HL-60 (cell line): ENCODE data around the gene POC1A.
A peak's percentile ranks its signal among the peaks of the same experiment; 100 is the strongest.

ENCODE experiments used
- DNase-seq, 2 experiments: peaks; one replicate each; pipeline ENCODE4 v3.0.0-alpha.2; 2010 to 2020; ENCODE audit warnings: low read depth in 1 of 2, low spot score in 1 of 2
- H3K27ac ChIP-seq: fragments of 250-450 bp; sonication (Bioruptor Pico); replicated peaks from 2 replicates; pipeline ENCODE4 v1.5.1; 2020; ENCODE audit warnings: mild to moderate bottlenecking, moderate library complexity
- H3K27me3 ChIP-seq: fragments of 250-450 bp; sonication (Bioruptor Pico); 2 replicates; pipeline ENCODE4 v1.5.1; 2021; ENCODE audit warnings: mild to moderate bottlenecking, moderate library complexity; ENCODE audit not compliant: insufficient read depth, poor library complexity, severe bottlenecking
- H3K4me3 ChIP-seq: replicated peaks from 2 replicates; pipeline ENCODE4 v1.5.1; 2011; ENCODE audit warnings: mild to moderate bottlenecking, control low read depth, low read length; ENCODE audit not compliant: insufficient read depth
- CTCF ChIP-seq: IDR thresholded peaks from one replicate; pipeline ENCODE4 v1.5.1; 2011; ENCODE audit warnings: low read length, control low read depth, inconsistent platforms; ENCODE audit not compliant: insufficient read depth
- GABPA ChIP-seq: IDR thresholded peaks from 2 replicates; pipeline ENCODE4 v1.6.1; 2012; ENCODE audit warnings: low read depth
- POLR2AphosphoS5 ChIP-seq: IDR thresholded peaks from 2 replicates; pipeline ENCODE4 v1.6.1; 2012; ENCODE audit warnings: low read depth
- REST ChIP-seq: IDR thresholded peaks from 2 replicates; pipeline ENCODE4 v1.6.1; 2012; ENCODE audit warnings: low read depth; ENCODE audit not compliant: insufficient replicate concordance
- SPI1 ChIP-seq: IDR thresholded peaks from 2 replicates; pipeline ENCODE4 v1.6.1; 2012; ENCODE audit warnings: low read depth, mild to moderate bottlenecking, borderline replicate concordance

The POC1A gene

GRCh38 chr3:52145736-52146110 is 8.5 kb downstream of the POC1A start:
- no peak for DNase-seq
- Histone ChIP-seq H3K27me3 (no peaks in the 10 kb centered on the region), H3K4me3 (no peak overlapping the region), H3K27ac (no peak overlapping the region)
- TF ChIP-seq SPI1: no peak
- no peak for TF ChIP-seq POLR2AphosphoS5

GRCh38 chr3:52144796-52145735 is 9.2 kb downstream of the POC1A start:
- no peak for DNase-seq
- Histone ChIP-seq H3K27ac (no peak overlapping the region), H3K27me3 (no peaks in the 10 kb centered on the region), H3K4me3 (no peak overlapping the region)
- TF ChIP-seq POLR2AphosphoS5 (no peak), CTCF (no peak), SPI1 (no peak), GABPA (no peak), REST (no peak)

- H3K27me3 ChIP-seq: no peaks in the 10 kb centered on the region
- peak; percentile 62 to 83 for DNase-seq
- peak; percentile 87 for TF ChIP-seq CTCF
- no peak for TF ChIP-seq GABPA
- no peak for TF ChIP-seq SPI1
- no peak overlapping the region for H3K27ac ChIP-seq
- no peak overlapping the region for H3K4me3 ChIP-seq
Observed at GRCh38 chr3:52144034-52144795, 10.0 kb downstream of the POC1A start.

- no peak overlapping the region for H3K27ac ChIP-seq
- TF ChIP-seq SPI1 (no peak), POLR2AphosphoS5 (no peak), REST (no peak), GABPA (no peak), CTCF (no peak)
- no peak overlapping the region for H3K4me3 ChIP-seq
- H3K27me3 ChIP-seq: no peaks in the 10 kb centered on the region
- no peak for DNase-seq
Observed at GRCh38 chr3:52143616-52144015, 10.6 kb downstream of the POC1A start.
